MCF 10A (cell line): ENCODE measurements around the gene CRYL1. TPM values are rescaled to one million over a fixed set of nuclear protein-coding genes. Genes with fewer than 3 reads are reported as not detected.
A peak's percentile ranks its signal among the peaks of the same experiment; 100 is the strongest.

Experiments used
- BruUV-seq: library from RNA; stranded (reverse); fragments of 400-500 nt; replicated peaks from 2 replicates; lab custom pipeline; 2021; lab: Mats Ljungman, UMichigan
- CTCF ChIA-PET: fragments of 300-600 bp; sonication (Branson Sonifier 250); formaldehyde crosslinking; extraction: SDS; loops from one replicate; lab custom pipeline; 2021; ENCODE audit warnings: antibody characterized with exemption, inconsistent platforms; lab: Yijun Ruan, JAX
- POLR2A ChIA-PET: fragments of 300-600, 350-650 bp; sonication (Branson Sonifier 250); formaldehyde crosslinking; extraction: SDS; loops from one replicate; lab custom pipeline; 2020; ENCODE audit warnings: antibody characterized with exemption, inconsistent platforms; lab: Yijun Ruan, JAX
- DNase-seq: peaks from one replicate; pipeline ENCODE4 v3.0.0-alpha.2; 2018; ENCODE audit not compliant: unreplicated experiment
- H3K27ac Mint-ChIP-seq: one replicate; pipeline ENCODE4 v1.8.0; 2022; ENCODE audit warnings: mild to moderate bottlenecking, low read depth, mixed read lengths; ENCODE audit not compliant: unreplicated experiment
- H3K27me3 Mint-ChIP-seq: one replicate; pipeline ENCODE4 v1.8.0; 2022; ENCODE audit warnings: mixed read lengths; ENCODE audit not compliant: insufficient read depth, unreplicated experiment
- H3K36me3 Mint-ChIP-seq: one replicate; pipeline ENCODE4 v1.8.0; 2022; ENCODE audit warnings: mild to moderate bottlenecking, moderate library complexity, mixed read lengths; ENCODE audit not compliant: insufficient read depth, unreplicated experiment
- H3K4me1 Mint-ChIP-seq: one replicate; pipeline ENCODE4 v1.8.0; 2022; ENCODE audit warnings: mixed read lengths; ENCODE audit not compliant: insufficient read depth, unreplicated experiment
- H3K4me3 Mint-ChIP-seq: one replicate; pipeline ENCODE4 v1.8.0; 2022; ENCODE audit warnings: mild to moderate bottlenecking, moderate library complexity, mixed read lengths; ENCODE audit not compliant: unreplicated experiment
- H3K9me3 Mint-ChIP-seq: one replicate; pipeline ENCODE4 v1.8.0; 2022; ENCODE audit warnings: mixed read lengths; ENCODE audit not compliant: unreplicated experiment
- CTCF ChIP-seq: fragments of 200-600 bp; IDR thresholded peaks from one replicate; pipeline ENCODE4 v1.8.0; 2022; ENCODE audit warnings: antibody characterized with exemption, mild to moderate bottlenecking; ENCODE audit not compliant: unreplicated experiment
- intact Hi-C: fragments of 100-400 bp; cut with micrococcal nuclease; formaldehyde crosslinking; loops from 2 replicates; pipeline ENCODE4 v1.14.1; 2022
- total RNA-seq: library from RNA; stranded (reverse); gene quantifications from 2 replicates; pipeline ENCODE4 v1.2.3, GENCODE V29; 2022

Gene CRYL1
- total RNA-seq, 1 experiment from 2014 or later, result 15.1 TPM

GRCh38 chr13:20566898-20567874, 41.5 kb upstream of the CRYL1 start, which contains the start of gene IFT88:
TSS of gene IFT88 (plus strand) at chr13:20567157. CDS start at chr13:20574386, 7,229 bp downstream.
- ChIA-PET POLR2A (interaction anchor here (0.9 to 3.4 kb wide), 14 partner anchors 15 to 376 kb away, joined by 3 to 35 read pairs (median 4); partner anchors contain the start of gene CRYL1), CTCF (interaction anchor here (0.6 to 1.3 kb wide), 4 partner anchors 8 to 376 kb away, joined by 3 to 4 read pairs (median 3); no protein-coding TSS in a partner anchor)
- Mint-ChIP-seq H3K4me1 (no peaks in the 10 kb centered on the region), H3K9me3 (peaks cover 8% of the 10 kb centered on the region), H3K27ac (peak within 1 kb of the TSS; percentile 96), H3K4me3 (peak within 1 kb of the TSS; percentile 95), H3K36me3 (no peaks in the 10 kb centered on the region), H3K27me3 (no peaks in the 10 kb centered on the region)
- DNase-seq, result peak; percentile 86
- no peak for TF ChIP-seq CTCF
- intact Hi-C loops, result loop anchor here (2.0 to 5.0 kb wide), 2 partner anchors 40 to 135 kb away; partner anchors contain the start of gene IL17D
- BruUV-seq, result no TSS peak

- peak; percentile 78 for DNase-seq
- peaks cover 8% of the 10 kb centered on the region for H3K9me3 Mint-ChIP-seq
- TSS peak; percentile 72 for BruUV-seq
- CTCF ChIA-PET, result interaction anchor here (0.6 kb wide), 1 partner anchor 580 kb away, joined by 3 read pairs; no protein-coding TSS in a partner anchor
- H3K27ac Mint-ChIP-seq, result peak overlapping the region; percentile 96
- H3K36me3 Mint-ChIP-seq, result no peaks in the 10 kb centered on the region
- H3K27me3 Mint-ChIP-seq, result no peaks in the 10 kb centered on the region
- no peak for TF ChIP-seq CTCF
- H3K4me3 Mint-ChIP-seq, result peak overlapping the region; percentile 95
- H3K4me1 Mint-ChIP-seq, result no peaks in the 10 kb centered on the region
- intact Hi-C loops, result loop anchor here (2.0 to 5.0 kb wide), 2 partner anchors 40 to 136 kb away; partner anchors contain the start of gene IL17D
- POLR2A ChIA-PET, result interaction anchor here (0.9 to 3.4 kb wide), 4 partner anchors 22 to 330 kb away, joined by 3 to 35 read pairs (median 4); partner anchors contain the start of gene CRYL1
These were observed 40.8 kb upstream of the CRYL1 start for GRCh38 chr13:20566468-20566897.

GRCh38 chr13:20565115-20565736, 39.6 kb upstream of the CRYL1 start:
- no peaks in the 10 kb centered on the region for H3K4me1 Mint-ChIP-seq
- CTCF ChIA-PET, result no interaction called here
- no peak for DNase-seq
- peaks cover 8% of the 10 kb centered on the region for H3K9me3 Mint-ChIP-seq
- POLR2A ChIA-PET, result no interaction called here
- H3K4me3 Mint-ChIP-seq, result no peak overlapping the region
- no peak for TF ChIP-seq CTCF
- H3K27me3 Mint-ChIP-seq, result no peaks in the 10 kb centered on the region
- intact Hi-C loops, result loop anchor here (5.0 kb wide), 1 partner anchor 137 kb away; the partner anchor contains the start of gene IL17D
- BruUV-seq, result no TSS peak
- H3K27ac Mint-ChIP-seq, result no peak overlapping the region
- H3K36me3 Mint-ChIP-seq, result peaks cover 3% of the 10 kb centered on the region
